OCI-LY1 (cell line): Measurements from ENCODE around the gene ZNF219.

Source experiments
- H2AFZ ChIP-seq: fragments of 200-600 bp; sonication (generic), shearing (Covaris generic); 2 replicates; pipeline ENCODE4 v1.6.0; 2014; ENCODE audit warnings: antibody characterized with exemption, mild to moderate bottlenecking, low read length
- H3F3A ChIP-seq: fragments of 200-600 bp; sonication (generic), shearing (Covaris generic); 2 replicates; pipeline ENCODE4 v1.6.0; 2014; ENCODE audit warnings: mild to moderate bottlenecking, antibody characterized with exemption, low read length, moderate library complexity; ENCODE audit not compliant: insufficient read depth
- H3K27ac ChIP-seq: fragments of 200-600 bp; sonication (generic); 2 replicates; pipeline ENCODE4 v1.5.1; 2014; ENCODE audit warnings: low read length, mixed run types, mild to moderate bottlenecking, low read depth; ENCODE audit not compliant: poor library complexity, severe bottlenecking
- H3K27me3 ChIP-seq: fragments of 200-600 bp; sonication (generic); 2 replicates; pipeline ENCODE4 v1.6.0; 2014; ENCODE audit warnings: antibody characterized with exemption, mild to moderate bottlenecking, low read length, moderate library complexity; ENCODE audit not compliant: insufficient read depth
- H3K36me3 ChIP-seq: fragments of 200-600 bp; sonication (generic); 2 replicates; pipeline ENCODE4 v1.6.1; 2014; ENCODE audit warnings: mild to moderate bottlenecking, antibody characterized with exemption, low read length, moderate library complexity, mixed read lengths; ENCODE audit not compliant: insufficient read depth
- H3K4me1 ChIP-seq: fragments of 200-600 bp; sonication (generic); 2 replicates; pipeline ENCODE4 v1.5.1; 2014; ENCODE audit warnings: mild to moderate bottlenecking, low read length, moderate library complexity; ENCODE audit not compliant: insufficient read depth, severe bottlenecking
- H3K4me2 ChIP-seq: fragments of 200-600 bp; sonication (generic), shearing (Covaris generic); 2 replicates; pipeline ENCODE4 v1.6.1; 2014; ENCODE audit warnings: low read length
- H3K4me3 ChIP-seq: fragments of 200-600 bp; sonication (generic); 2 replicates; pipeline ENCODE4 v1.5.1; 2014; ENCODE audit warnings: low read length, low read depth, mild to moderate bottlenecking, mixed read lengths; ENCODE audit not compliant: poor library complexity, severe bottlenecking
- H3K79me2 ChIP-seq: fragments of 200-600 bp; shearing (Covaris generic); 2 replicates; pipeline ENCODE4 v1.6.1; 2016; ENCODE audit warnings: mixed run types, low read length, mixed read lengths; ENCODE audit not compliant: insufficient read depth
- H3K9ac ChIP-seq: fragments of 200-600 bp; sonication (generic), shearing (Covaris generic); 2 replicates; pipeline ENCODE4 v1.6.1; 2014; ENCODE audit warnings: mild to moderate bottlenecking, low read length, mixed read lengths
- H3K9me2 ChIP-seq: fragments of 200-600 bp; sonication (generic), shearing (Covaris generic); 2 replicates; pipeline ENCODE4 v1.6.1; 2014; ENCODE audit warnings: low read depth, mild to moderate bottlenecking, low read length, mixed read lengths
- H3K9me3 ChIP-seq: fragments of 200-600 bp; shearing (Covaris generic); 2 replicates; pipeline ENCODE4 v1.6.1; 2014; ENCODE audit warnings: low read length, mixed read lengths
- H4K20me1 ChIP-seq: fragments of 200-600 bp; sonication (generic), shearing (Covaris generic); 2 replicates; pipeline ENCODE4 v1.6.0; 2016; ENCODE audit warnings: mild to moderate bottlenecking, low read length; ENCODE audit not compliant: insufficient read depth
- EZH2 ChIP-seq: fragments of 200-600 bp; sonication (generic), shearing (Covaris generic); IDR thresholded peaks from 2 replicates; pipeline ENCODE4 v1.8.0; 2017; ENCODE audit warnings: borderline replicate concordance, mixed run types, mild to moderate bottlenecking, antibody characterized with exemption, low read length, moderate library complexity, mixed read lengths
- TF ChIP-seq, protein P1 (sequence below): fragments of 200-600 bp; sonication (generic), shearing (Covaris generic); IDR thresholded peaks from 2 replicates; pipeline ENCODE4 v1.5.1; 2017; ENCODE audit warnings: mild to moderate bottlenecking, antibody characterized with exemption, low read length, moderate library complexity, mixed read lengths

Gene ZNF219

DNA sequence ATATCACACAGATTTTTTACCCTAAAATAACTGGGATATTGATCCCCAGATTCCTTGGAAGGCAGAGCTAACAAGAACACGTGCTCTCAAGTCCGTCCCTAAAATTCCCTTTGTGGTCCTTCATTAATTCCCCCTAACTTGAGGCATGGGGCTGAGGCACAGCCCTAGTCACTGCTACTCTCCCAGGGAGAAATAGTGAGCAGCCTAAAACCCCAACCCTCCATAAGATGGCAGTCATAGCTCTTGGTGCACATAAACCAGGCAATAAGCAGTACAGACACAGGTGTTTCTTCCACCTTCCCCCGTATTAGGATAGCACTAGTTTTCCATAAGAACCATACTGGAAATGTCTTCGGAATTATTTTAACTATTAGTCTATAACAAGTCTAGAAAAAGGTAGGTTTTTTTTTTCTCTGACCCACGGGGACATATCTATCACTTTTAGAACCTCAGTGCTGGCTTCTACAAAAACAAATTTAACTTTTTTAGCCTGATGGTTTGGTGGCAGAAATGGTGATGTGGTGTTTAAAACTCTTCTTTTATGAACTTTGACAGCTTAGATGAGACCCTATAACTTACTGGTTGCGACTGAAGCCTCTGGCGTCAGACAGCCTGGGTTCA lies 31.5 kb downstream of the ZNF219 start:
- H3K9me2 ChIP-seq = no peaks in the 10 kb centered on the region
- H3K9me3 ChIP-seq = no peaks in the 10 kb centered on the region
- H2AFZ ChIP-seq = no peak overlapping the region
- H3K4me2 ChIP-seq = no peak overlapping the region
- H3K4me3 ChIP-seq = no peak overlapping the region
- no peak overlapping the region for H3K9ac ChIP-seq
- TF ChIP-seq EZH2 = no peak
- TF ChIP-seq, protein P1, sequence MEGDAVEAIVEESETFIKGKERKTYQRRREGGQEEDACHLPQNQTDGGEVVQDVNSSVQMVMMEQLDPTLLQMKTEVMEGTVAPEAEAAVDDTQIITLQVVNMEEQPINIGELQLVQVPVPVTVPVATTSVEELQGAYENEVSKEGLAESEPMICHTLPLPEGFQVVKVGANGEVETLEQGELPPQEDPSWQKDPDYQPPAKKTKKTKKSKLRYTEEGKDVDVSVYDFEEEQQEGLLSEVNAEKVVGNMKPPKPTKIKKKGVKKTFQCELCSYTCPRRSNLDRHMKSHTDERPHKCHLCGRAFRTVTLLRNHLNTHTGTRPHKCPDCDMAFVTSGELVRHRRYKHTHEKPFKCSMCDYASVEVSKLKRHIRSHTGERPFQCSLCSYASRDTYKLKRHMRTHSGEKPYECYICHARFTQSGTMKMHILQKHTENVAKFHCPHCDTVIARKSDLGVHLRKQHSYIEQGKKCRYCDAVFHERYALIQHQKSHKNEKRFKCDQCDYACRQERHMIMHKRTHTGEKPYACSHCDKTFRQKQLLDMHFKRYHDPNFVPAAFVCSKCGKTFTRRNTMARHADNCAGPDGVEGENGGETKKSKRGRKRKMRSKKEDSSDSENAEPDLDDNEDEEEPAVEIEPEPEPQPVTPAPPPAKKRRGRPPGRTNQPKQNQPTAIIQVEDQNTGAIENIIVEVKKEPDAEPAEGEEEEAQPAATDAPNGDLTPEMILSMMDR = peak; percentile 36; the same call in 1 of the 2 replicates
- no peaks in the 10 kb centered on the region for H3K36me3 ChIP-seq
- H3K27ac ChIP-seq = no peak overlapping the region
- H3K4me1 ChIP-seq = peaks cover 22% of the 10 kb centered on the region
- no peaks in the 10 kb centered on the region for H3K79me2 ChIP-seq
- peaks cover 10% of the 10 kb centered on the region for H3K27me3 ChIP-seq
- no peaks in the 10 kb centered on the region for H3F3A ChIP-seq
- no peaks in the 10 kb centered on the region for H4K20me1 ChIP-seq

DNA sequence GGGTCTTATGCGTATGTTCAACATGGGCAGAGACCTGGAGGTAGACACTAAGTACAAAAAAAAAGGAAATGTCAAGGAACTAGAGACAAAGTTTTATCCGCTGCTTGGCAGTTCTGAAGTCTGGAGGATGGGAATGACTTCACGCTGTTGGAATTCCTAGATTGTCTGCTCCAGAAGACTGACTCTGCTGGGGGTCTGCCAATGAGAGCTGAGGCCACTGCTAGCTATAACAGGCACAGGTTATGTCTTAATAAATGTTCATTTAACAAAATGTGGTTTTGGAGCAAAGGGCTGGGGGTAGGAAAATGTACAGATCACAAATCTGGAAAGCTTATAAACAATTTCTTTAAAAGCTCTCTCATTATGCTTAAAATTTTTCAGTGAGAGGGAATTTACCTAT lies 35.0 kb downstream of the ZNF219 start:
- H3K4me1 ChIP-seq = no peaks in the 10 kb centered on the region
- H3K4me2 ChIP-seq = no peak overlapping the region
- H3K27me3 ChIP-seq = no peaks in the 10 kb centered on the region
- no peak overlapping the region for H3K9ac ChIP-seq
- no peaks in the 10 kb centered on the region for H4K20me1 ChIP-seq
- H3K79me2 ChIP-seq = no peaks in the 10 kb centered on the region
- no peak overlapping the region for H2AFZ ChIP-seq
- no peaks in the 10 kb centered on the region for H3K9me2 ChIP-seq
- H3K9me3 ChIP-seq = no peaks in the 10 kb centered on the region
- H3K27ac ChIP-seq = no peak overlapping the region
- TF ChIP-seq, protein P1 = no peak
- no peak for TF ChIP-seq EZH2
- H3F3A ChIP-seq = no peaks in the 10 kb centered on the region
- no peak overlapping the region for H3K4me3 ChIP-seq
- no peaks in the 10 kb centered on the region for H3K36me3 ChIP-seq

DNA sequence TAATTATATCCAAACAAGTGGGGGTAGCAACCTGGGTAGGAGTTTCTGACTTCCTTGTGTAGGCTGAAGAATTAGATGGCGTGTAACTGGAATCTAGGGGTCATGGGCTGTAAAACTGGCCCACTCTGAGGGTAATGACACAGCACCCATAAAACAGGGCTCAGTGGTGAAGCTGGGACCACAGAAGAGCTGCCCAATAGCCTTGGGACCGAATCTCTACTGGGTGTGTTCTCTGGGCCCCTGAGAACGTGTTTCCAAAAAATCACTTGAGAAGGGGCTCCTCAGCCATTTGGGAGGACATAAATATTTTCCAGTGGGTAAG lies 37.1 kb downstream of the ZNF219 start:
- TF ChIP-seq EZH2 = no peak
- TF ChIP-seq, protein P1 = no peak
- H3K79me2 ChIP-seq = no peaks in the 10 kb centered on the region
- no peak overlapping the region for H2AFZ ChIP-seq
- no peaks in the 10 kb centered on the region for H3K9me3 ChIP-seq
- no peaks in the 10 kb centered on the region for H3K36me3 ChIP-seq
- H3K27ac ChIP-seq = no peak overlapping the region
- no peaks in the 10 kb centered on the region for H4K20me1 ChIP-seq
- no peaks in the 10 kb centered on the region for H3K9me2 ChIP-seq
- H3K4me1 ChIP-seq = no peaks in the 10 kb centered on the region
- no peak overlapping the region for H3K4me2 ChIP-seq
- no peak overlapping the region for H3K4me3 ChIP-seq
- H3K27me3 ChIP-seq = no peaks in the 10 kb centered on the region
- H3K9ac ChIP-seq = no peak overlapping the region
- H3F3A ChIP-seq = no peaks in the 10 kb centered on the region
